Chondrocyte (in vitro differentiated cells): ENCODE data around the gene MIF. TPM values are rescaled to one million over a fixed set of nuclear protein-coding genes. Genes with fewer than 3 reads are reported as not detected.
"Not testable (repeated sequence)": the region's sequence is repeated elsewhere in the genome, so short reads cannot be mapped to it uniquely, and the experiment has no call there.

ENCODE experiments used
- DNase-seq: peaks from one replicate; pipeline ENCODE4 v3.0.0; 2021; ENCODE audit warnings: mixed read lengths, low spot score
- H3K27ac Mint-ChIP-seq: one replicate; pipeline ENCODE4 v1.8.0; 2021; ENCODE audit warnings: mild to moderate bottlenecking, moderate library complexity, mixed read lengths; ENCODE audit not compliant: unreplicated experiment
- H3K27me3 Mint-ChIP-seq: 2 replicates; pipeline ENCODE4 v1.8.0; 2021; ENCODE audit warnings: low read depth, mixed read lengths
- H3K36me3 Mint-ChIP-seq: 2 replicates; pipeline ENCODE4 v1.8.0; 2021; ENCODE audit warnings: low read depth, mixed read lengths
- H3K4me1 Mint-ChIP-seq: 2 replicates; pipeline ENCODE4 v1.8.0; 2021; ENCODE audit warnings: low read depth, mild to moderate bottlenecking, mixed read lengths
- H3K4me3 Mint-ChIP-seq: one replicate; pipeline ENCODE4 v1.8.0; 2021; ENCODE audit warnings: mild to moderate bottlenecking, moderate library complexity, mixed read lengths; ENCODE audit not compliant: unreplicated experiment
- H3K9me3 Mint-ChIP-seq: 2 replicates; pipeline ENCODE4 v1.8.0; 2021; ENCODE audit warnings: low read depth, mixed read lengths
- total RNA-seq: library from RNA; stranded (reverse); gene quantifications from 3 replicates; pipeline ENCODE4 v1.2.1, GENCODE V29; 2021
- TF ChIP-seq, protein P1 (sequence below): fragments of 200-600 bp; sonication (generic); IDR thresholded peaks from 2 replicates; pipeline ENCODE4 v1.5.0; 2021; ENCODE audit warnings: antibody characterized with exemption, mild to moderate bottlenecking, moderate library complexity

Gene MIF
- total RNA-seq, 1 donor from 2014 or later: 502 TPM

DNA sequence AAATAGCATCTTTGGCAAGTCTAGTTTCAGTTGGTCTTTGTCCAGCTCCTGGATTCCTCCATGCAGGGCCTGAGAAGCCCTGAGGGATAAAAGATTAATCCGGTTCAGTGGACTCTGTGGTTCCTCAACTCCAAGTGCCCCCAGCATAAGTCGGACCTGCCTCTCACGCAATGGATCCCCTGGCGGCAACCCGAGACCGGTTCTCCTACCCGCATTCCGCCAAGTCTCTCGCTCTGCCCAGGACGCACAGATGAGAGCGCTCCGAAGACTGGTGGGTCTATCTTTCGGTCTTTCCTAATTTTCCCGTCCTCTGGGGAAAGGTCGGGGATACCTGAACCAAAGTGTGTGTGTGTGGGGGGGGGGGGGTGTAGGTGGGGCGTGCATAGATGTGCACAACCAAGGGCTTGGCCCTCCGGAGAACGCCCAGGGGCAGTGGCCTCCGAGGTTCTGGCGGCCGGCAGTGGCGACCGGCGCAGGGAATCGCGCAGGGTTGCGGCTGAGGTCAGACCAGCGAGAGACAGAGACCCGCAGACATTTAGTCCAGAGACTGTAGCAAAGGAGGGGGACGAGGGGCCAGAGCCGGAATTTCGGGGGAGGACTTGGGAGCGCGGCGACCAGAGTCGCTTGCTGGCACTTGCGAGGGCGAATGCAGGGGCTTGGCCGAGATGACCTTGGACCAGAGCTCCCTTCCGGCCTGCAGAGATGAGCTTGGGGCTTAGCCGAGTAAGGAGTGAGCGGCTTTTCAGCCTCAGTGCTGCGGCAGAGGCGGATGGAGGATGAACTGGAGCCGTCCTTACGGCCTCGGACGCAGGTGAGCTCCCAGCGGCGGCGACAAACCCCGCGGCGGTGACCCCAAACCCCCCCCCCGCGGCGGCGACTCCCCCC lies 37.2 kb upstream of the MIF start:
- peak overlapping the region; percentile 93 for H3K27ac Mint-ChIP-seq
- peaks cover 13% of the 10 kb centered on the region for H3K4me1 Mint-ChIP-seq
- no peaks in the 10 kb centered on the region for H3K36me3 Mint-ChIP-seq
- H3K27me3 Mint-ChIP-seq: no peaks in the 10 kb centered on the region
- H3K9me3 Mint-ChIP-seq: no peaks in the 10 kb centered on the region
- peak overlapping the region; percentile 82 for H3K4me3 Mint-ChIP-seq
- TF ChIP-seq, protein P1, sequence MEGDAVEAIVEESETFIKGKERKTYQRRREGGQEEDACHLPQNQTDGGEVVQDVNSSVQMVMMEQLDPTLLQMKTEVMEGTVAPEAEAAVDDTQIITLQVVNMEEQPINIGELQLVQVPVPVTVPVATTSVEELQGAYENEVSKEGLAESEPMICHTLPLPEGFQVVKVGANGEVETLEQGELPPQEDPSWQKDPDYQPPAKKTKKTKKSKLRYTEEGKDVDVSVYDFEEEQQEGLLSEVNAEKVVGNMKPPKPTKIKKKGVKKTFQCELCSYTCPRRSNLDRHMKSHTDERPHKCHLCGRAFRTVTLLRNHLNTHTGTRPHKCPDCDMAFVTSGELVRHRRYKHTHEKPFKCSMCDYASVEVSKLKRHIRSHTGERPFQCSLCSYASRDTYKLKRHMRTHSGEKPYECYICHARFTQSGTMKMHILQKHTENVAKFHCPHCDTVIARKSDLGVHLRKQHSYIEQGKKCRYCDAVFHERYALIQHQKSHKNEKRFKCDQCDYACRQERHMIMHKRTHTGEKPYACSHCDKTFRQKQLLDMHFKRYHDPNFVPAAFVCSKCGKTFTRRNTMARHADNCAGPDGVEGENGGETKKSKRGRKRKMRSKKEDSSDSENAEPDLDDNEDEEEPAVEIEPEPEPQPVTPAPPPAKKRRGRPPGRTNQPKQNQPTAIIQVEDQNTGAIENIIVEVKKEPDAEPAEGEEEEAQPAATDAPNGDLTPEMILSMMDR: no peak
- DNase-seq: no peak

DNA sequence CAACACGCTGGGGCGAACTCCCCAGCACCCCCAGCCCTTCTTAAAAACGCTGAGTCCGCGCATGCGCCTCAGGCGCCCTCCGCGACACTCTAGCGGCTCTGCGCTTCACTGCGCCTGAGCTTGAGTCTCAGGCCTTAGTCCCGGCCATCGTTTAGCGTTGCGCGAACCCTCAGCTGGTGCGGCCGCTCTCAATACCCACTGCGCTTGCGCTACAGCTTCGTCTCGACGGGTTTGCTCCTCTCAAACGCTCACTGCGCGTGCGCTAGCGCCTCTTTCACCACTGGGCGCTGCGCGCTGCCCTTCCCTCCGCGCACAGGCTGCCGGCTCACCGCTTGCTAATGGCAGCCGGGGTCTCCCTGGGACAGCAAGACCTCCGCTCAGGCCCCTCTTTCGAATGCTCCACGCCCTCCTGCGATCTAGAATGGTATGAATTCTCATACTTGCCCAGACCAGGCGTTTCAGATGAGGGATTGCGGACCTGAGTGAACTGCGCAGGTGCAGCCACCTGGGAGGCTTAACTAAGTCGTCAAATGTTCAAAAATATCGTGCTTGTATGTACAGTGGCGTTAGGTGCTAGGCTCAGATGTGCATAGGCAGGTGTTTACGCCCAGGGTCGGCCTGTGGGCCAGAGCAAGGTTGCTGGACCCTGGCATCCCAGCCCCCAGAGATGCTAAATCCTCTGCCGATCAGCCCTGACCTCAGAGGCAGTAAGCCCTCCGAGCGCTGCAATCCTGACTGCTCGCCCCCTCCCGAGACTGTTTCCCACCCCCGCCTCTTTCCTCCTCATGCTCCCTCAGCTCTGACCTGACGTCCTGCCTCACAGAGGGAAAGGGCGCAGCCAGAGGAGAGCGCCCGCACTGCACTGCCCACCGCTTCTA lies 36.3 kb upstream of the MIF start, which contains the start of gene SLC2A11:
TSS of gene SLC2A11 (plus strand) at position 270 of the 878 bp plus-strand sequence. CDS start at position 395, 125 bp downstream.
- TF ChIP-seq, protein P1: peak; percentile 36
- Mint-ChIP-seq H3K36me3 (peaks cover 3% of the 10 kb centered on the region), H3K9me3 (no peaks in the 10 kb centered on the region), H3K4me1 (peaks cover 13% of the 10 kb centered on the region), H3K27ac (peak within 1 kb of the TSS; percentile 93), H3K4me3 (peak within 1 kb of the TSS; percentile 82), H3K27me3 (no peaks in the 10 kb centered on the region)
- DNase-seq: peak; percentile 98

DNA sequence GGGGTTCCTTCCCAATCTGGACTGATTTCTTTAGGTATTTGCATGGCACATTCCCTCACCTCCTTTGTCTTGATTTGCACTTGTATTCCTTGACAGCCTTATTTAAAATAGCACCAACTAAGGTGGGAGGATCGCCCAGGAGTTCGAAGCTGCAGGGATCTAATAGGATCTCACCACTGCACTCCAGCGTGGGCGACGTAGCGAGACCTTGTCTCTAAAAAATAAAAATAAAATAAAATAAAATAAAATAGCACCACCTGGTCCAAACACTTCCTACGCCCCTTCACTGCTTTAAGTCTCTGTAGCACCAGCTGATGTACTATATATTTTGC lies 35.7 kb upstream of the MIF start:
- TF ChIP-seq, protein P1: no peak
- H3K9me3 Mint-ChIP-seq: no peaks in the 10 kb centered on the region
- H3K4me1 Mint-ChIP-seq: peaks cover 13% of the 10 kb centered on the region
- peaks cover 7% of the 10 kb centered on the region for H3K36me3 Mint-ChIP-seq
- H3K27ac Mint-ChIP-seq: peak overlapping the region; percentile 93
- H3K27me3 Mint-ChIP-seq: no peaks in the 10 kb centered on the region
- DNase-seq: no peak
- H3K4me3 Mint-ChIP-seq: peak overlapping the region; percentile 82

DNA sequence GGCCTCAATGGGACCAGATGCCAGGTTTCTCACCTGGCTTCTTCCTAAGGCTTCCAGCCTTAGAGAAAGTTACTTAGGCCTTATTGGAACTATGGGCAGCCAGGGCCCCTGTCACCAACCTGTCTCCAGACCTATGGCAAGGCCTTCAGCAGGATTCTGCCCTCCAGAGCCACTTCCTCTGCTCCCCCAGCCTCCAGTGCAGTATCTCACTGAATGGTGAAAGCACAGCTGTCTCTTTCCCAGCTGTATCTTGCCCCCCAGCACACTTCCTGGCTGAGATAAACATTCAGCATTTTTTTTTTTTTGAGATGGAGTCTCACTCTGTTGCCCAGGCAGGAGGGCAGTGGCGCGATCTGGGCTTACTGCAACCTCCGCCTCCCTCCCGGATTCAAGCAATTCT lies 35.0 kb upstream of the MIF start:
- Mint-ChIP-seq H3K9me3 (no peaks in the 10 kb centered on the region), H3K27me3 (no peaks in the 10 kb centered on the region), H3K4me1 (peaks cover 13% of the 10 kb centered on the region), H3K4me3 (no peak overlapping the region), H3K36me3 (peaks cover 7% of the 10 kb centered on the region), H3K27ac (no peak overlapping the region)
- no peak for DNase-seq
- TF ChIP-seq, protein P1: no peak

DNA sequence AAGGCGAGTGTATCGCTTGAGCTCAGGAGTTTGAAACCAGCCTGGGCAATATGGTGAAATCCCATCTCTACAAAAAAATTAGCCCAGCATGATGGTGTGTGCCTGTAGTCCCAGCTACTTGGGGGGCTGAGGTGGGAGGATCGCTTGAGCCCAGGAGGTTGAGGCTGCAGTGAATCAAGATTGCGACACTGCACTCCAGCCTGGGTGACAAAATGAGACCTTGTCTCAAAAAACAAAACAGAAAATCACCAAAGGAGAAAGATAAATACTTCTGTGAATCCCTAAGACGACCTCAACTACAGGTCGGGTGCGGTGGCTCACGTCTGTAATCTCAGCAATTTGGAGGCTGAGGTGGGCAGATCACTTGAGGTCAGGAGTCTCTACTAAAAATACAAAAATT lies 34.0 kb upstream of the MIF start:
- not testable (repeated sequence) for H3K9me3 Mint-ChIP-seq

More for the DNA sequence above, 34.0 kb upstream of the MIF start:
- H3K36me3 Mint-ChIP-seq, DNase-seq, H3K27me3 Mint-ChIP-seq, H3K27ac Mint-ChIP-seq, H3K4me3 Mint-ChIP-seq: not testable (repeated sequence)
- peaks cover 13% of the 10 kb centered on the region for H3K4me1 Mint-ChIP-seq
